ENCODE measurements around the gene KLK6.

- TF ChIP-seq CTCF (IDR thresholded peaks at IDR 0.05; ENCODE audit: poor library complexity), result no peak
- no peak for TF ChIP-seq EZH2phosphoT487 (IDR thresholded peaks at IDR 0.05; ENCODE audit: low read depth, severe bottlenecking, unreplicated experiment)
These were observed 53.3 kb downstream of the KLK6 start for GRCh38 chr19:50916069-50916468.

All from hepatocyte (in vitro differentiated cells).